Esophagus squamous epithelium (tissue), 5 donors: ENCODE results near the gene L1CAM. TPM values are rescaled to one million over a fixed set of nuclear protein-coding genes. Genes with fewer than 3 reads are reported as not detected.

Experiments
- DNase-seq: peaks from one replicate; lab custom pipeline; 2025; lab: John Stamatoyannopoulos, UW
- H3K27ac ChIP-seq, 4 donors: fragments of 200-600 bp; sonication (generic); one replicate each; pipeline ENCODE4 v1.5.1; 2016 to 2019; ENCODE audit warnings: mild to moderate bottlenecking in 1 of 4
- H3K27me3 ChIP-seq, 4 donors: fragments of 200-600 bp; sonication (generic); 1 replicate in 3 of 4; 2 replicates in 1 of 4; pipeline versions ENCODE4 v1.5.1 to v1.6.0; 2017 to 2021; ENCODE audit warnings: antibody characterized with exemption in 1 of 4
- H3K36me3 ChIP-seq, 3 donors: fragments of 200-600 bp; sonication (generic); one replicate each; pipeline ENCODE4 v1.5.1; 2016 to 2019
- H3K4me1 ChIP-seq, 3 donors: fragments of 200-600 bp; sonication (generic); one replicate each; pipeline ENCODE4 v1.5.1; 2017 to 2019
- H3K4me3 ChIP-seq, 4 donors: fragments of 200-600 bp; sonication (generic); 1 replicate in 3 of 4; 2 replicates in 1 of 4; pipeline ENCODE4 v1.5.1; 2016 to 2019; ENCODE audit warnings: mild to moderate bottlenecking in 2 of 4, moderate library complexity in 1 of 4
- H3K9me3 ChIP-seq, 3 donors: fragments of 200-600 bp; sonication (generic); one replicate each; pipeline ENCODE4 v1.5.1; 2016 to 2019
- POLR2A ChIP-seq, 4 donors: fragments of 450-650 bp; IDR thresholded peaks; one replicate each; pipeline ENCODE4 v1.6.1; 2017; ENCODE audit warnings: antibody characterized with exemption in 4 of 4, mild to moderate bottlenecking in 4 of 4, moderate library complexity in 3 of 4
- WGBS, 2 donors: methylation state at CpG; one replicate each; pipeline ENCODE4 v1.1.5; 2018; 5-methylcytosine and 5-hydroxymethylcytosine counted together
- intact Hi-C: fragments of 100-400 bp; cut with DNase I; formaldehyde crosslinking; loops from one replicate; pipeline ENCODE4 v1.15.0; 2022
- total RNA-seq, 4 donors: library from RNA; depleted of rRNA; stranded (reverse); fragments of >200 nt; gene quantifications; one replicate each; pipeline ENCODE4 v1.1.0, GENCODE V29; 2016
- TF ChIP-seq, protein P1 (sequence below), 6 experiments: fragments of 450-650 bp in 4 of 6; fragments of 200-600 bp in 2 of 6; sonication (generic) in 2 of 6; IDR thresholded peaks; one replicate each; pipeline ENCODE4 v1.5.1; 2016 to 2019; ENCODE audit warnings: antibody characterized with exemption in 6 of 6, mild to moderate bottlenecking in 4 of 6, moderate library complexity in 4 of 6
- donor health status: DM: yes; HTN: yes; CAD: no.

L1CAM gene, protein sequence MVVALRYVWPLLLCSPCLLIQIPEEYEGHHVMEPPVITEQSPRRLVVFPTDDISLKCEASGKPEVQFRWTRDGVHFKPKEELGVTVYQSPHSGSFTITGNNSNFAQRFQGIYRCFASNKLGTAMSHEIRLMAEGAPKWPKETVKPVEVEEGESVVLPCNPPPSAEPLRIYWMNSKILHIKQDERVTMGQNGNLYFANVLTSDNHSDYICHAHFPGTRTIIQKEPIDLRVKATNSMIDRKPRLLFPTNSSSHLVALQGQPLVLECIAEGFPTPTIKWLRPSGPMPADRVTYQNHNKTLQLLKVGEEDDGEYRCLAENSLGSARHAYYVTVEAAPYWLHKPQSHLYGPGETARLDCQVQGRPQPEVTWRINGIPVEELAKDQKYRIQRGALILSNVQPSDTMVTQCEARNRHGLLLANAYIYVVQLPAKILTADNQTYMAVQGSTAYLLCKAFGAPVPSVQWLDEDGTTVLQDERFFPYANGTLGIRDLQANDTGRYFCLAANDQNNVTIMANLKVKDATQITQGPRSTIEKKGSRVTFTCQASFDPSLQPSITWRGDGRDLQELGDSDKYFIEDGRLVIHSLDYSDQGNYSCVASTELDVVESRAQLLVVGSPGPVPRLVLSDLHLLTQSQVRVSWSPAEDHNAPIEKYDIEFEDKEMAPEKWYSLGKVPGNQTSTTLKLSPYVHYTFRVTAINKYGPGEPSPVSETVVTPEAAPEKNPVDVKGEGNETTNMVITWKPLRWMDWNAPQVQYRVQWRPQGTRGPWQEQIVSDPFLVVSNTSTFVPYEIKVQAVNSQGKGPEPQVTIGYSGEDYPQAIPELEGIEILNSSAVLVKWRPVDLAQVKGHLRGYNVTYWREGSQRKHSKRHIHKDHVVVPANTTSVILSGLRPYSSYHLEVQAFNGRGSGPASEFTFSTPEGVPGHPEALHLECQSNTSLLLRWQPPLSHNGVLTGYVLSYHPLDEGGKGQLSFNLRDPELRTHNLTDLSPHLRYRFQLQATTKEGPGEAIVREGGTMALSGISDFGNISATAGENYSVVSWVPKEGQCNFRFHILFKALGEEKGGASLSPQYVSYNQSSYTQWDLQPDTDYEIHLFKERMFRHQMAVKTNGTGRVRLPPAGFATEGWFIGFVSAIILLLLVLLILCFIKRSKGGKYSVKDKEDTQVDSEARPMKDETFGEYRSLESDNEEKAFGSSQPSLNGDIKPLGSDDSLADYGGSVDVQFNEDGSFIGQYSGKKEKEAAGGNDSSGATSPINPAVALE
- 1 to 10 TPM in 2 of 4 donors, under 1 TPM in 2; 0.35 to 3.2 (median 1.3) TPM for total RNA-seq

DNA sequence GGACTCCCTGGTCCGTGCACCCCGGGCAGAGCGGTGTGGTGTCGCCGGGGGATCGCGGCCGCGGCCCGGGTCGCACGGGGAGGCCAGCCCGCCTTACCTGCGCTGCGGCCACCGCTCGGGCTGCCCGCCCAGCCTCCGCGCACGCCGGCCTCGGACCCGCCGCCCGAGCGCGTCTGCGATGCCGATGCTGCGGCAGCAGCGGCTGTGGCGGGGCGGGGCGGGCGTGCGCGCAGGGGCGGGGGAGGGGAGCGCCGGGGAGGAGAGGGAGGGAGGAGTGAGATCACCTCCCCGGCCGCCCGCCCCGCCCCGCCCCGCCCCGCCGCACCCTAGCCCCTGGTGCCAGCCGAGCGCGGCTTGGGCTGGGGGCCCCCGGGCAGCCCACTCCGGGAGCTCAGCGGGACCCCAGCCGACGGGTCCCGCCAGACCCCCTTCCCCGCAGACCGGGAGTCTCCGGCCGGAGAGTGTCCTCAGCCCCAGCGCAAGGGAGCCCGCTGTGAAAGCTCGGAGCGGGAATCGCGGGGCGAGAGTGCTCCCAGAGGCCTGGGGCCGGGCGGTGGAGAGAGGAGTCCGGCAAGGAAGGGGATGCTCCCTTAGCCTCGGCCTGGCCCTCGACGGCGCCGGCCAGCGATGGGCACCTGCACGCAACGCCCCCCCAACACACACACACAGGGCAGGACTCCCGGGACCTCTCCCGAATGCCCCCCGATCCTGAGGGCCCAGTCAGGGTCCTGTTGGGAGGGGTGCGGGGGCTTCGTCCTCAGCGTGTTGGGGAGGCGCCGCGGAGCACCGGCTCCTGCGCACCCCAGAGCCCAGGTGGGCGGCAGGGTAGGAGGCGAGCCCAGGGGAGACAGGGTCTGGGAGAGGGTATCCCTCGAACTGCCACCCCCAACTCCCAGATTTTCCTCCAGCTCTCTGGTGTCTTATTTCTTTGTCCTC lies at the start of gene L1CAM:
TSS of gene L1CAM (minus strand) at position 206 of the 936 bp plus-strand sequence. CDS start 10,337 bp downstream, outside the sequence.
- no peak for DNase-seq
- H3K27ac ChIP-seq: peak within 1 kb of the TSS in 1 of 4 donors; percentile 21
- peak within 1 kb of the TSS in 3 of 4 donors; percentile 14 to 56 (median 30) for H3K4me3 ChIP-seq
- H3K36me3 ChIP-seq: no peaks in the 10 kb centered on the region
- TF ChIP-seq POLR2A (IDR thresholded peaks at IDR 0.05): no peak
- TF ChIP-seq, protein P1, sequence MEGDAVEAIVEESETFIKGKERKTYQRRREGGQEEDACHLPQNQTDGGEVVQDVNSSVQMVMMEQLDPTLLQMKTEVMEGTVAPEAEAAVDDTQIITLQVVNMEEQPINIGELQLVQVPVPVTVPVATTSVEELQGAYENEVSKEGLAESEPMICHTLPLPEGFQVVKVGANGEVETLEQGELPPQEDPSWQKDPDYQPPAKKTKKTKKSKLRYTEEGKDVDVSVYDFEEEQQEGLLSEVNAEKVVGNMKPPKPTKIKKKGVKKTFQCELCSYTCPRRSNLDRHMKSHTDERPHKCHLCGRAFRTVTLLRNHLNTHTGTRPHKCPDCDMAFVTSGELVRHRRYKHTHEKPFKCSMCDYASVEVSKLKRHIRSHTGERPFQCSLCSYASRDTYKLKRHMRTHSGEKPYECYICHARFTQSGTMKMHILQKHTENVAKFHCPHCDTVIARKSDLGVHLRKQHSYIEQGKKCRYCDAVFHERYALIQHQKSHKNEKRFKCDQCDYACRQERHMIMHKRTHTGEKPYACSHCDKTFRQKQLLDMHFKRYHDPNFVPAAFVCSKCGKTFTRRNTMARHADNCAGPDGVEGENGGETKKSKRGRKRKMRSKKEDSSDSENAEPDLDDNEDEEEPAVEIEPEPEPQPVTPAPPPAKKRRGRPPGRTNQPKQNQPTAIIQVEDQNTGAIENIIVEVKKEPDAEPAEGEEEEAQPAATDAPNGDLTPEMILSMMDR (IDR thresholded peaks at IDR 0.05): no peak
- WGBS, 2 donors: 36% methylated on average over 6 of the region's 94 CpGs; no CpG with 5 or more reads in 1 of the 2 donors
- H3K4me1 ChIP-seq: peaks cover 0 to 14% (median 6%) of the 10 kb centered on the region in 3 donors
- H3K27me3 ChIP-seq: peaks cover 0 to 71% (median 29%) of the 10 kb centered on the region in 4 donors
- no peaks in the 10 kb centered on the region for H3K9me3 ChIP-seq
- intact Hi-C loops: no loop called here

DNA sequence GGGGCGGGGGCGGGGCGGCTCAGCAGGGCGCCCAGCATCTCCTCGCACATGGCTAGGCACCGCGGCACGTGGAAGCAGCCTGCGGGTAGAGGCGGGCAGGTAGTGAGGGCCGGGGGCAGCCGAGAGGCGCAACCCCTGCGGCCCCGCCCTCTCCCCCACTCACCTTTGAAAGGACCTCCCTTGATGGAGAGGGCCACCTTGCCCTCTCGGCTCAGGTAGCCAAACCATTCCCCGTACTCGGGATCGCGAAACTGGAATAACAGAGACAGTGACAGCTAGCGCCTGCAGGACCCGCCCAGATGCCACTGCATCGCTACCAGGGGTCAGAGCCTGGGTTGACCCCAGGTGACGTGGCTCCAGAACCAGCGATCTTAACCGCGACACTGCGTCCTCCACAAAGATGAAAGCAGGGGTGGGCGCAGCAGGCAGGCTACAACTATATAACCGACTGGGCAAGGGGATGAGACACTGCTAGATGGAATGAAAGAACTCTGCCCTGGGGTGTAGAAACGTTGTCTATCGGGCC lies 49.4 kb upstream of the L1CAM start:
- TF ChIP-seq POLR2A (IDR thresholded peaks at IDR 0.05): no peak
- TF ChIP-seq, protein P1 (IDR thresholded peaks at IDR 0.05): no peak
- Histone ChIP-seq H3K9me3 (no peaks in the 10 kb centered on the region), H3K4me3 (peak overlapping the region; percentile 62 to 78 (median 70)), H3K36me3 (peaks cover 0 to 28% (median 0%) of the 10 kb centered on the region in 3 donors), H3K27me3 (no peaks in the 10 kb centered on the region), H3K27ac (peak overlapping the region; percentile 19 to 85 (median 40)), H3K4me1 (peaks cover 0 to 28% (median 8%) of the 10 kb centered on the region in 3 donors)
- 11 to 44% methylated on average over 3 to 12 of the region's 32 CpGs for WGBS, 2 donors
- no peak for DNase-seq
- intact Hi-C loops: no loop called here

DNA sequence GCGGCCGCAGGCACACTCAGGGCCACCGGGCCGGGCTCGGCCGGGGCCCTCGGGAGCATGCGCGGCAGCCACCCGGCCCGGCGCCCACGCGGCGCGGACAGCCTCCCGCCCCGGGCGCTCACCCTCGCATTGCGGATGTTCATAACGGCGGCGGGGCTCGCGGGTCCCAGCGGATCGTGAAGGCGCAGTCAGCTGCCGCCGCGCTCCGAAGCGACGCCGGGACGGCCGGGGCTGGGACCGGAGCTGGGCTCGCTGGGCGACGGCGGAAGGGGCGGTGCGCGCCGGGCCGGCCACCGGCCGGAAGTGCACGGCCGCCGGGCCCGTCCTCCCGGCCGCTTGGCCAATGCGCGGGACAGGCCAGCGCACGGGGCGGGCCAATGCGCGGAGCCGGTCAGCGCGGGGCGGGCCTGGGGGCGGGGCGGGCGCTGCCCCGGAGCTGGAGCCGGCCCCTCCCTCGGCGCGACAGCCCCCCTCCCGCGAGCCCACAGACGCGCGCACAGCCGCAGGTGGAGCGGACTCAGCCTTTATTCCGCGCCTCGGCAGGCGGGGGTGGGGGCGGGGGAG lies 48.9 kb upstream of the L1CAM start, which contains the start of gene NAA10:
TSS of gene NAA10 (minus strand) at position 276 of the 564 bp plus-strand sequence. CDS start at position 143, 133 bp downstream.
- TF ChIP-seq, protein P1 (IDR thresholded peaks at IDR 0.05): no peak
- peak in 1 of 4 donors; percentile 48 for TF ChIP-seq POLR2A (IDR thresholded peaks at IDR 0.05)
- H3K27me3 ChIP-seq: no peaks in the 10 kb centered on the region
- peaks cover 0 to 33% (median 0%) of the 10 kb centered on the region in 3 donors for H3K36me3 ChIP-seq
- H3K9me3 ChIP-seq: no peaks in the 10 kb centered on the region
- intact Hi-C loops: no loop called here
- no peak for DNase-seq
- H3K4me1 ChIP-seq: peaks cover 0 to 29% (median 8%) of the 10 kb centered on the region in 3 donors
- WGBS, 2 donors: no CpG with 5 or more reads among the region's 87 CpGs
- peak within 1 kb of the TSS; percentile 62 to 78 (median 70) for H3K4me3 ChIP-seq
- peak within 1 kb of the TSS; percentile 67 to 85 (median 74) for H3K27ac ChIP-seq
